Measurements from ENCODE around the gene PLN. TPM values are rescaled to one million over a fixed set of nuclear protein-coding genes. Genes with fewer than 3 reads are reported as not detected.

Gene PLN
- total RNA-seq, 3 donors from 2014 or later = 4.2 to 145 (median 19.5) TPM

DNA sequence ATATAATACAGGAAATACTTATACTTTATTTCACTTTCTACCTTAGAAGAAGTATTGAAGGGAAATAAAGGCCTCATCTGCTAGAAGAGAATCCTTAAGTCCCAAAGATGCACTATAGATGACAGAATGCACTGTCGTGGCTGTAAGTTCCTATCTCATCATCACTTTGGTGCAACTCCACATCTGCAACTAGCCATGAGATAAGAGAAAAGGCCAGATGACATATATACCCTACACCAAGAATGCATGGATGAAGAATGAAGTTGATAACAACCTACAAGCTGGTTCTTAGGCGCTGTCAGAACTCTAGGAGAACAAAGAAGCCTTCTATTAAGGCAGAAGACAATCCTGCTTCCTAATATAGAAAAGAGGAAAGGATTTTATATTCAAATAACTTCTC, 11.6 kb upstream of the PLN start:
- ATAC-seq (no peak), DNase-seq (no peak)
- Histone ChIP-seq H3K4me3 (no peak overlapping the region), H3K4me1 (ENCODE audit: low read depth) (no peaks in the 10 kb centered on the region), H3K36me3 (ENCODE audit: low read depth) (no peaks in the 10 kb centered on the region), H3K9me3 (no peaks in the 10 kb centered on the region)
- intact Hi-C loops (cut with DNase I, micrococcal nuclease) = no loop called here
- TF ChIP-seq, protein P1, sequence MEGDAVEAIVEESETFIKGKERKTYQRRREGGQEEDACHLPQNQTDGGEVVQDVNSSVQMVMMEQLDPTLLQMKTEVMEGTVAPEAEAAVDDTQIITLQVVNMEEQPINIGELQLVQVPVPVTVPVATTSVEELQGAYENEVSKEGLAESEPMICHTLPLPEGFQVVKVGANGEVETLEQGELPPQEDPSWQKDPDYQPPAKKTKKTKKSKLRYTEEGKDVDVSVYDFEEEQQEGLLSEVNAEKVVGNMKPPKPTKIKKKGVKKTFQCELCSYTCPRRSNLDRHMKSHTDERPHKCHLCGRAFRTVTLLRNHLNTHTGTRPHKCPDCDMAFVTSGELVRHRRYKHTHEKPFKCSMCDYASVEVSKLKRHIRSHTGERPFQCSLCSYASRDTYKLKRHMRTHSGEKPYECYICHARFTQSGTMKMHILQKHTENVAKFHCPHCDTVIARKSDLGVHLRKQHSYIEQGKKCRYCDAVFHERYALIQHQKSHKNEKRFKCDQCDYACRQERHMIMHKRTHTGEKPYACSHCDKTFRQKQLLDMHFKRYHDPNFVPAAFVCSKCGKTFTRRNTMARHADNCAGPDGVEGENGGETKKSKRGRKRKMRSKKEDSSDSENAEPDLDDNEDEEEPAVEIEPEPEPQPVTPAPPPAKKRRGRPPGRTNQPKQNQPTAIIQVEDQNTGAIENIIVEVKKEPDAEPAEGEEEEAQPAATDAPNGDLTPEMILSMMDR (IDR thresholded peaks at IDR 0.05) = no peak

DNA sequence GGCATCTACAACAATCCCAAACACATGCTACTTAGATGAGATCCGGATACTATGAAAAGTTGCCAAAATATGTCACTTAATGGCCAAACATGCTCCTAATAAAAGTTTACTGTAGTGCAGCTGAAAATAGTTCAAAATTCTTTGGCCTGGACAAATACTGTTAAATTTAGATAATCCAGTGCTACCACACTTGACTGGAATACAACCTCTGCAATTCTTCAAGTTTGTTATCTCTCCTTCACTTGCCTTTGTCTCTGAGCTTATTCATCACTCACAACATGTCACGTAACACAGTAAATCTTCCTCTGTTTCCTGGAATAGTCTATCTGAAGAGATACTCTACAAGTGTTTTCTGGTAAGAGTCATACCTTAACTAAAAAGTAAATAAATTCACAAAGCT, 10.5 kb upstream of the PLN start:
- Histone ChIP-seq H3K4me3 (no peak overlapping the region), H3K9me3 (no peaks in the 10 kb centered on the region), H3K36me3 (ENCODE audit: low read depth) (no peaks in the 10 kb centered on the region), H3K4me1 (ENCODE audit: low read depth) (no peaks in the 10 kb centered on the region)
- ATAC-seq = no peak
- DNase-seq = no peak
- TF ChIP-seq, protein P1 (IDR thresholded peaks at IDR 0.05) = no peak
- intact Hi-C loops (cut with DNase I, micrococcal nuclease) = no loop called here

DNA sequence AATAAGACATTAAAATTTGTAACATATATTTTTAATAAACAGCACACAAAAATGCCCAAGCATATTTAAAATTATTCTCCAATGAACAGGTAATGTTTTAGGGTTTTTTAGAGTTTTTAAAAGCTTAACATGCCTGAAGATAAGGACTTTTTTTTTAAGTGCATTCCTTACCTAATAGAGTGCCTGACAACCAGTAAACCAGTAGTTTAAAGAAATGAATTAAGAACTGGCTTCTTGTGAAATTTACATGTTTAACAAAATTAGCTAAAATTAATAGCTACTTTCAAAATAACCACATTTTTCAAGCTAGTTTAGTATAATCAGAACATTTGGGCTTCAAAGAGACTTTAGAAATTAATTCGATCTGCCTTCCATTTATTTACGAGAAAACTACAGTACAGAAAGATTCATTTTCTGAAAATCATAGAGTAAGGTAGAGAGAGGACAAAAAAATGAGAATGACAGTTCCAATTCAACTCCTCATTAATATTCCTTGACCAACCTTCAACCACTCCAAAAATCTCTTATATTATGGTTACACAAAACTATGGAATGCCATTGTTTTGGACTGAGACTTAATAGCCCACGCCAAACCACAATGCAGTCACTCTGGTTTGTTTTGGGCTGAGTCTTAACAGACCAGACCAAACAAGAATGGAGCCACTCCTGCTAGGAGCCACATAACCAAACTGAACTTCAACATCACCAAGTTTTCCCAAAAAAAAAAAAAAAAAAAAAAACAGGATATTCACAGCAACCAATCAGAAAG, 5.7 kb upstream of the PLN start:
- intact Hi-C loops (cut with DNase I, micrococcal nuclease) = no loop called here
- TF ChIP-seq, protein P1 (IDR thresholded peaks at IDR 0.05) = no peak
- no peaks in the 10 kb centered on the region for H3K9me3 ChIP-seq
- H3K4me3 ChIP-seq = no peak overlapping the region
- no peaks in the 10 kb centered on the region for H3K36me3 ChIP-seq (ENCODE audit: low read depth)
- DNase-seq (no peak), ATAC-seq (no peak)
- no peaks in the 10 kb centered on the region for H3K4me1 ChIP-seq (ENCODE audit: low read depth)

DNA sequence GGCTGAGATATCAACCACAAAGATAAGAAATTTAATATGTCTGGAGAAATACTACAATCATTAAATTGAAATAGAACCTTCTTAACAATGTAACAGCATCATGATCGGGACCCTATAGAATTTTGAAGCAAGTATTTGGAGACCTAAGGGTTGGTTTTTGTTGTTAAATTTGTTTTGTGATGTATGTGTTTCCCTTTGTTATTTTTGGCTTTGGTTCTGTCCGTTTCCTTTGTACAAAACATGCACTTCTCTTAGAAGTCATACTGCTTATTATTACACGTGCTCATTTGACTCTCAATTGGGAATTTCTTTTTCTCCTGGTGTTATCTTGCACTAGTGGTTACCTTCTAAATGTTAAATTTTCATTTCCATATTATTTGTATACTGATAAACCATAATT, 4.0 kb upstream of the PLN start:
- intact Hi-C loops (cut with DNase I, micrococcal nuclease) = no loop called here
- DNase-seq = no peak
- H3K4me3 ChIP-seq = no peak overlapping the region
- TF ChIP-seq, protein P1 (IDR thresholded peaks at IDR 0.05) = no peak
- ATAC-seq = no peak
- H3K4me1 ChIP-seq (ENCODE audit: low read depth) = no peaks in the 10 kb centered on the region
- no peaks in the 10 kb centered on the region for H3K9me3 ChIP-seq
- H3K36me3 ChIP-seq (ENCODE audit: low read depth) = no peaks in the 10 kb centered on the region

DNA sequence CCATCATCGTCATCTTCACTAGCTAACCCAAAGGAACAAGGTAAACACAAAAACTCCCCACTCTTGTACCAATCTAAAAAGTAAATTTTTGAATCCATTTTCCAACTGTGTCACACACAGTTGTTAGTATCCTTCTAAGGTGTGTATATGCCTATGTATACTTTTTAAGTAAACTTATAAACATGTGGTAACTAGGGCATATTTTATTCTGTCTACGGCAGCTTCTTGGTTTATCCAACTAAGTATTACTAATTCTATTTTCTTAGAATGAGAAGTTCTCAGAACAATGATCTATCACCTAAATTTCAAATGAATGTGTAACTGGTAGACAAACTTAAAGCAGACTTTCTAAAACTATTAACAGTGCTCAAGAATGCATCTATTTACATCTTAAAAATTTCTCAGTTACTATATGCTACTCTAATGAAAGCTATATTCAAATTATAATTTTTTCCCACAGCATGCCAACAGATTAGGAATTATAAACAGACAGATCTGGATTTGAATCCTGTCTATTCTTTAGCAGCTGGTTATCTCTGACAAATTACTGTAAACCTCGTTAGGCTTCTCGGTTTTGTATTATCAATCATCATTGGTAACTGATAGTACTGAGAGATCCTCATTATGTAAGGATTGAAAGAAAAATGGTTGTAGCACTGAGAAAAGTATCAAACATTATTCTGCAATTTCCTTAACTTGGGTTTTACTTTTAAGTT, 1.8 kb upstream of the PLN start:
- TF ChIP-seq, protein P1 (IDR thresholded peaks at IDR 0.05) = no peak
- no peak for DNase-seq

More for the DNA sequence above, 1.8 kb upstream of the PLN start:
- no peak overlapping the region for H3K4me3 ChIP-seq
- no peaks in the 10 kb centered on the region for H3K9me3 ChIP-seq
- no peaks in the 10 kb centered on the region for H3K36me3 ChIP-seq (ENCODE audit: low read depth)
- ATAC-seq = no peak
- no peaks in the 10 kb centered on the region for H3K4me1 ChIP-seq (ENCODE audit: low read depth)
- intact Hi-C loops (cut with DNase I, micrococcal nuclease) = no loop called here

Data from mucosa of descending colon (tissue), 3 donors.